Raji (cell line): ENCODE data around the gene LAMB4.

Experiments used
- POLR2A ChIP-seq: IDR thresholded peaks from 2 replicates; pipeline ENCODE4 v1.6.1; 2011; ENCODE audit warnings: low read depth, low read length, control low read depth; ENCODE audit not compliant: insufficient read depth

LAMB4 gene

GRCh38 chr7:108130261-108130660 is at the start of gene LAMB4:
Gene LAMB4, minus strand, starts transcription at chr7:108130361. Its CDS starts 7,197 bp downstream, at chr7:108123164.
- TF ChIP-seq POLR2A = no peak

DNA sequence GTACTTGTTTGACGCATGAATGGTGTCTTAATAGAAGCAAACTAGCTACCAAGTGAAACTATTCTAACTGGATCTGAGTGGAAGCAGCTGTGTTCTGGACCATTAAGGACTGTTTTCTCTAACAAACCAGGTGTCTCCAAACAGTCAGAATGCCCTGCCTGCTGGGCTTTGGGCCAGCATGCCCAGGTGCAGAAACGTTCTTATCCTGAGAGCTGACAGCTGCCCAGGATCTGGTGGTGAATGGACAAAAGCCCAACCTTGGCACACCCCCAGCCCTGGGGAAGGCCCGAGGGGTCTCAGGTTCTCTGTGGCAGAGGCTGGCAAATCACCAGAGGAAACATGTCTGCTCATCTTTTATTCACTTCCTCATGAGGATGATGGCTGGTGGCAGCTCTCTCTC is 48.2 kb upstream of the LAMB4 start:
- TF ChIP-seq POLR2A = no peak

- TF ChIP-seq POLR2A = no peak
Measured at GRCh38 chr7:108171164-108171563, 41.0 kb upstream of the LAMB4 start.

DNA sequence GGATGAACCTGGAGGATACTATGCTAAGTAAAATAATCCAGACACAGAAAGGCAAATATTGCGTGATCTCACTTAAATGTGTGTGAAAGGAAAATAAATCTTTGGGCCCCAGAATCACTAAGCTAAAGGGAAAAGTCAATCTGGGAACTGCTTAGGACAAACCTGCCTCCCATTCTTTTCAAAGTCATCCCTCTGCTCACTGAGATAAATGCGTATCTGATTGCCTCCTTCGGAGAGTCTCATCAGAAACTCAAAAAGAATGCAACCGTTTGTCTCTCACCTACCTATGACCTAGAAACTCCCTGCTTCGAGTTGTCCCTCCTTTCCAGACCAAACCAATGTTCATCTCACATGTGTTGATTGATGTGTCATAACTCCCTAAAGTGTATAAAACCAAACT is 40.1 kb upstream of the LAMB4 start:
- no peak for TF ChIP-seq POLR2A

- no peak for TF ChIP-seq POLR2A
Measured at GRCh38 chr7:108167460-108167859, 37.3 kb upstream of the LAMB4 start.

GRCh38 chr7:108166687-108167086 is 36.5 kb upstream of the LAMB4 start:
- no peak for TF ChIP-seq POLR2A

- TF ChIP-seq POLR2A = no peak
Measured at GRCh38 chr7:108165723-108166122, 35.6 kb upstream of the LAMB4 start.

- TF ChIP-seq POLR2A = no peak
Measured at GRCh38 chr7:108164946-108165345, 34.8 kb upstream of the LAMB4 start.

DNA sequence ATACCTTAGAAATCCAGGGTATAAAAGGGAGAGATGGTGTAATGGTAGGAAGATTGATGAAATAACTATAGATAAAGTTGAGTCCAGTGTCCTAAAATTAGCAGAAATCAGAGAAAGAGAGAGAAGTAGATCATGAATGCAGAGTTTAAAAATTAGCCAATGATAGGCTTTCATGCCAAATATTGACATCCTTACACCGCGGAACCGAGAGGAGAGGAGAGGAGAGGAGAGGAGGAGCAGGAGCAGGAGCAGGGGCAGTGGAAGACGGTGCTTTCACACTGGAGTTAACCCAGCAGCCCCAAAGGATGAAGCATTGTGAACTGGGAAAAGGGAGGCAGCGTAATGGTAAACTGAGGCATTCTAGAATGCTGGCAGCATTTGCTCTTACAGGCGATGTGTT is 34.2 kb upstream of the LAMB4 start:
- TF ChIP-seq POLR2A = no peak

DNA sequence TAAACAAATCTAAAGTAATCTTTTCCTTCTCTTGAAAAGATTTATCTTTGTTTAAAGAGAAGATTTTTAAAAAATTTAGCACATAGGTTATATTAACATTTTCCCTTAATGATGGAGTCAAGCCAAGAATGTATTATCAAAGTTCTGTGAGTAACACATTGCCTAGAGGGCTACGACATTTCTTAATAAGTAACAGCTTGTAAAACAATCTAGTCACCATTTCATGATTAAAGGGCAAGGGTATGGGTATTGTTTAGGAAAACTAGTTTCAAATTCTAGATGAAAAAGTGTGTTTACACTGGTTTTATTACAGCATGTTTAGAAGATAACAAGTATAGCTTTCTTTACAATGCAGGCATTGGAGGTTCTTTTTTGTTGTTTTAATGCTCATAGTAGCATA is 28.6 kb upstream of the LAMB4 start:
- no peak for TF ChIP-seq POLR2A

DNA sequence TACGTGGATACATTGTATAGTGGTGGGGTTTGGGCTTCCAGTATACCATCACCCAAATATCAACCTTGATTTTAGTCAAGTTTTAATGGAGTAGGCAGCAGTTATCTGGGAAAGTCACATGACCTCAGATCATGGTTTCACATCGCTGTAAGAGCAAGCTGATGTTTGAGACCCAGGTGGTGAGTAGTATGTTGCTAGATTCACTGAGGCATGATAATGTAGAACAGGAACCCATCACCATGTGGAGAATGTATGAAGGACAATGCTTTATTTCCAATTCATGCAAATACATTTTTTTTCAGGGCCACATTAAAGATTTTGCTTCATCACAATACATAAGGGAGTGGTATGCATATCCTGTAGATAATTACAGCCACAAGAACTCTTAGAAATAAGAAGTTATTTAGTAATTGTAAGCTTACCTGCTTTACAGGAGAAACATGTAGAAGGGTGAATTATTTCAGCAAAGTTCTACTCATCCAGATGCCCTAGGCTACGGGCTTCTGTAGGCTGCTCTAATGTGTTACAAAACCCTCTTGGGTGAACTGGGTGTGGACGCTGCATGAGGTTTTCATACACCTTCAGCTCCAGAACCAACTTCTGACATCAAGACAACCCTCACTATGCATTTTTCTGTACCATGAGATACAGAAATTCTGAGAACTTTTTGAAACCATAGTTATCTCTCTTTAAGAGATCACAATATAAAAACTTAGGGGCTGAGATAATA is 27.6 kb upstream of the LAMB4 start:
- TF ChIP-seq POLR2A = no peak

GRCh38 chr7:108156897-108157605 is 26.9 kb upstream of the LAMB4 start:
- TF ChIP-seq POLR2A = no peak

DNA sequence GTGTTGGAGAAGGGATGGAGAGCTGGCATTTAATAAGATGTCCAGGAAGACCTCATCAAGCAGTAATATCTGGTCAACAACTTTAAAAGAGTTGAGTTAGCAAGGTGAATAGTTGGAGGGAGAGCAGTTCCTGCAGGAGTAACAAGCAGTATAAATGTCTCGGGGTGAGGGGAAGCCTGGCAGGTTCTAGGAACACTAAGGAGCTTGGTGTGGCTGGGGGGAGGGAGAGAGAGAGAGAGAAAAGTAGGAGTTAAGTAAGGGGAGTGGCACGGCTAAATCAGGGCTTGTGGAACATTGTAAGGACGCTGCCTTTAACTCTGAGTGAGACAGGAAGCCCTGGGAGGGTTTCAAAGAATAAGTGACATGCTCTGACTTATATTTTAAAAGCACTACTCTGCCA is 22.0 kb upstream of the LAMB4 start:
- no peak for TF ChIP-seq POLR2A

DNA sequence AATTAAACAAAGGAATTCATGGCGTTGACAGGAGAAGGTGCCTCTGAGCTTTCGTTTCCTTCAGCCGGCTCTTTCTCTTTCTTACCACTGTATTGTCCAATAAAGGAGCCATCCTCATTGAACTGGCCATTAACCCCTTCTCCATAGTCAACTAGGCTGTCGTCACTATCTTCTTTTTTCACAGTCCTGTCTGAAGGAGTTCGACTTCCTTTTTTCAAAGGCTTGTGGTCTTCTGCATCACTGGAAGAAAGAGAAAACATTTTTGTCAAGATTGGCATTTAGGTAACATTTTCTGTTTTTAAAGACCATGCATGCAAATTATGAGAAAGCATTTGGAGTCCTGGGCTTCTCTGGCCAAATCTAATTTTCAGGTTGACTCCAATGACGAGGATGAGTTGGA is 19.7 kb upstream of the LAMB4 start:
- no peak for TF ChIP-seq POLR2A

- no peak for TF ChIP-seq POLR2A
Measured at GRCh38 chr7:108149119-108149518, 19.0 kb upstream of the LAMB4 start.

- no peak for TF ChIP-seq POLR2A
Measured at GRCh38 chr7:108147031-108147563, 16.9 kb upstream of the LAMB4 start.

- TF ChIP-seq POLR2A = no peak
Measured at GRCh38 chr7:108146070-108146842, 16.1 kb upstream of the LAMB4 start.
